Activated CD4-positive, alpha-beta T cell treated with anti-CD3 and anti-CD28 coated beads, Interleukin-10, Interleukin-2, amounts not matched to agents 100 ng/mL and 50 ng/mL, durations not matched to agents 16 hours and 8 hours (primary cell): Measurements from ENCODE around the gene ZSCAN22.
A peak's percentile ranks its signal among the peaks of the same experiment; 100 is the strongest.

ENCODE experiments used
- DNase-seq: peaks from one replicate; pipeline ENCODE4 v3.0.0-alpha.2; 2020

The ZSCAN22 gene

GRCh38 chr19:58380037-58380661, 53.4 kb downstream of the ZSCAN22 start:
- DNase-seq = no peak

- DNase-seq = peak; percentile 100
Measured at GRCh38 chr19:58380662-58381459, 54.1 kb downstream of the ZSCAN22 start, which contains the start of gene ZNF837. ZNF837 (minus strand) TSS chr19:58381030; CDS start chr19:58369332, 11,698 bp downstream.

- no peak for DNase-seq
Measured at GRCh38 chr19:58381460-58382212, 54.8 kb downstream of the ZSCAN22 start.

GRCh38 chr19:58382997-58383603, 56.3 kb downstream of the ZSCAN22 start:
- no peak for DNase-seq

- DNase-seq = no peak
Measured at GRCh38 chr19:58385313-58385890, 58.6 kb downstream of the ZSCAN22 start.

- peak; percentile 44 for DNase-seq
Measured at GRCh38 chr19:58385891-58386575, 59.2 kb downstream of the ZSCAN22 start.

GRCh38 chr19:58386576-58387337, 60.0 kb downstream of the ZSCAN22 start, which contains the start of gene RPS5:
RPS5 (plus strand) TSS chr19:58387269; CDS start chr19:58388138, 869 bp downstream.
- DNase-seq = peak; percentile 99

GRCh38 chr19:58387338-58388174, 60.8 kb downstream of the ZSCAN22 start:
- no peak for DNase-seq

GRCh38 chr19:58388175-58388526, 61.4 kb downstream of the ZSCAN22 start:
- no peak for DNase-seq
